Right lobe of liver (tissue), 6 donors: ENCODE measurements around the gene ASPRV1. TPM values are rescaled to one million over a fixed set of nuclear protein-coding genes. Genes with fewer than 3 reads are reported as not detected.

ENCODE experiments used
- ATAC-seq, 4 donors: fragments of 200-7000 bp; cut with Tn5 transposase; one replicate each; pipeline ENCODE4 v1.9.1; 2020; ENCODE audit warnings: mild to moderate bottlenecking in 4 of 4, moderate library complexity in 4 of 4
- DNase-seq, 3 donors: peaks; one replicate each; pipeline ENCODE4 v3.0.0-alpha.2; 2020
- H3K27ac ChIP-seq, 3 donors: fragments of 200-600 bp; one replicate each; pipeline ENCODE4 v1.8.0; 2022
- H3K27me3 ChIP-seq, 2 donors: fragments of 200-600 bp; one replicate each; pipeline ENCODE4 v1.8.0; 2022
- H3K36me3 ChIP-seq, 4 donors: fragments of 200-600 bp; sonication (generic) in 1 of 4; one replicate each; pipeline versions ENCODE4 v1.5.1 to v1.8.0; 2017 to 2022; ENCODE audit warnings: control low read depth in 1 of 4
- H3K4me1 ChIP-seq, 4 donors: fragments of 200-600 bp; sonication (generic) in 1 of 4; one replicate each; pipeline versions ENCODE4 v1.5.1 to v1.8.0; 2017 to 2022; ENCODE audit warnings: control low read depth in 1 of 4
- H3K4me3 ChIP-seq, 3 donors: fragments of 200-600 bp; one replicate each; pipeline ENCODE4 v1.8.0; 2022
- H3K9me3 ChIP-seq, 4 donors: fragments of 200-600 bp; sonication (generic) in 1 of 4; one replicate each; pipeline versions ENCODE4 v1.5.1 to v1.8.0; 2017 to 2022; ENCODE audit warnings: control low read depth in 1 of 4
- CTCF ChIP-seq, 4 donors: fragments of 200-600 bp in 3 of 4; fragments of 450-650 bp in 1 of 4; IDR thresholded peaks; one replicate each; pipeline versions ENCODE4 v1.5.1 to v1.8.0; 2016 to 2022; ENCODE audit warnings: antibody characterized with exemption in 4 of 4, mild to moderate bottlenecking in 2 of 4
- POLR2A ChIP-seq: fragments of 450-650 bp; IDR thresholded peaks from one replicate; pipeline ENCODE4 v1.6.1; 2017; ENCODE audit warnings: antibody characterized with exemption, mild to moderate bottlenecking
- WGBS: methylation state at CpG from one replicate; pipeline ENCODE4 v1.1.6; 2018; ENCODE audit warnings: low coverage, low lambda C conversion rate; ENCODE audit not compliant: insufficient coverage; ENCODE audit errors: missing lambda C conversion rate; 5-methylcytosine and 5-hydroxymethylcytosine counted together
- intact Hi-C, 2 donors: fragments of 100-400 bp; cut with DNase I; formaldehyde crosslinking; loops; one replicate each; pipeline versions ENCODE4 v1.11.2 to v1.14.1; 2022
- total RNA-seq, 6 experiments: library from RNA; depleted of rRNA in 2 of 6; stranded (reverse); fragments of >200 nt in 2 of 6; fragmentation: NEBNext Ultra II Directional in 3 of 6; extraction: Animal tissue kit (Norgen Biotek cat#: 25700) in 3 of 6; gene quantifications; one replicate each; pipeline versions ENCODE4 v1.1.0 to v1.2.4, GENCODE V29; 2016 to 2023
- donor health status: DM: no; HTN: yes; CAD: no.
- donor health status: DM: no; HTN: no; CAD: no.
- donor health status: DM: no; HTN: no; CAD: no.
- donor health status: DM: no; HTN: yes; CAD: no.
- donor health status: DM: no; HTN: yes; CAD: no.

ASPRV1 gene
- total RNA-seq, 6 experiments from 2014 or later = 0.31 to 0.98 (median 0.59) TPM

GRCh38 chr2:69918401-69918800, 43.0 kb downstream of the ASPRV1 start:
- peak overlapping the region in 2 of 3 donors; percentile 44 to 66 for H3K27ac ChIP-seq
- H3K4me1 ChIP-seq = peaks cover 0 to 6% (median 3%) of the 10 kb centered on the region in 4 donors
- ATAC-seq (no peak), DNase-seq (no peak)
- H3K27me3 ChIP-seq = no peaks in the 10 kb centered on the region
- H3K4me3 ChIP-seq = no peak overlapping the region
- H3K36me3 ChIP-seq = peaks cover 0 to 52% (median 7%) of the 10 kb centered on the region in 4 donors
- H3K9me3 ChIP-seq = no peaks in the 10 kb centered on the region
- WGBS = 33% methylated on average over 3 of the region's 3 CpGs
- no peak for TF ChIP-seq CTCF (IDR thresholded peaks at IDR 0.05)
- TF ChIP-seq POLR2A = no peak
- intact Hi-C loops = loop anchor here (10.0 kb wide), 2 partner anchors 146 to 156 kb away; no protein-coding TSS in a partner anchor

GRCh38 chr2:69917852-69918251, 43.6 kb downstream of the ASPRV1 start:
- H3K36me3 ChIP-seq = peaks cover 0 to 46% (median 7%) of the 10 kb centered on the region in 4 donors
- no peaks in the 10 kb centered on the region for H3K9me3 ChIP-seq
- no peak for DNase-seq
- ATAC-seq = no peak
- 66% methylated on average over 3 of the region's 3 CpGs for WGBS
- peaks cover 0 to 6% (median 3%) of the 10 kb centered on the region in 4 donors for H3K4me1 ChIP-seq
- no peaks in the 10 kb centered on the region for H3K27me3 ChIP-seq
- TF ChIP-seq POLR2A (peak; percentile 12), CTCF (IDR thresholded peaks at IDR 0.05) (no peak)
- intact Hi-C loops = loop anchor here (10.0 kb wide), 2 partner anchors 147 to 157 kb away; no protein-coding TSS in a partner anchor
- peak overlapping the region in 2 of 3 donors; percentile 44 to 66 for H3K27ac ChIP-seq
- H3K4me3 ChIP-seq = no peak overlapping the region

GRCh38 chr2:69916106-69916505, 45.3 kb downstream of the ASPRV1 start:
- Histone ChIP-seq H3K36me3 (peaks cover 0 to 29% (median 6%) of the 10 kb centered on the region in 4 donors), H3K27me3 (no peaks in the 10 kb centered on the region), H3K9me3 (no peaks in the 10 kb centered on the region), H3K4me1 (peaks cover 0 to 6% (median 3%) of the 10 kb centered on the region in 4 donors), H3K27ac (peak overlapping the region; percentile 93 to 97 (median 94)), H3K4me3 (peak overlapping the region; percentile 64 to 88 (median 78))
- intact Hi-C loops = loop anchor here (10.0 kb wide), 2 partner anchors 149 to 159 kb away; no protein-coding TSS in a partner anchor
- WGBS = 26% methylated on average over 2 of the region's 2 CpGs
- DNase-seq (no peak), ATAC-seq (no peak)
- TF ChIP-seq POLR2A (no peak), CTCF (IDR thresholded peaks at IDR 0.05) (no peak)

- DNase-seq (peak; percentile 62 to 100 (median 78)), ATAC-seq (peak in 2 of 4 donors; percentile 1 to 4)
- Histone ChIP-seq H3K4me3 (peak within 1 kb of the TSS; percentile 64 to 88 (median 78)), H3K9me3 (no peaks in the 10 kb centered on the region), H3K27me3 (no peaks in the 10 kb centered on the region), H3K36me3 (peaks cover 0 to 28% (median 5%) of the 10 kb centered on the region in 4 donors), H3K4me1 (peaks cover 0 to 6% (median 3%) of the 10 kb centered on the region in 4 donors), H3K27ac (peak within 1 kb of the TSS; percentile 98 to 100 (median 100))
- intact Hi-C loops = loop anchor here (5.0 to 10.0 kb wide), 3 partner anchors 150 to 227 kb away; no protein-coding TSS in a partner anchor
- TF ChIP-seq POLR2A (peak; percentile 95), CTCF (IDR thresholded peaks at IDR 0.05) (no peak)
- WGBS = under 1% methylated on average over 11 of the region's 81 CpGs
Observed at GRCh38 chr2:69914950-69915945, 46.2 kb downstream of the ASPRV1 start, which contains the start of gene MXD1. Gene MXD1 (plus strand): TSS chr2:69915109. CDS start chr2:69915331, 222 bp downstream.
